DND-41 (cell line): Measurements from ENCODE around the gene AMPD3.

Experiments used
- ATAC-seq: fragments of 200-7000 bp; cut with Tn5 transposase; 3 replicates; pipeline ENCODE4 v1.9.1; 2021; ENCODE audit warnings: low read depth; ENCODE audit not compliant: insufficient read depth
- DNase-seq: peaks from one replicate; pipeline ENCODE4 v3.0.0-alpha.2; 2020
- H2AFZ ChIP-seq: 2 replicates; pipeline ENCODE4 v1.6.0; 2012; ENCODE audit warnings: low read depth, low read length
- H3K27ac ChIP-seq: 2 replicates; pipeline ENCODE4 v1.5.1; 2012; ENCODE audit warnings: low read length, inconsistent platforms
- H3K27me3 ChIP-seq: fragments of 200-600 bp; sonication (generic); 2 replicates; pipeline ENCODE4 v1.6.0; 2012; ENCODE audit warnings: low read length, mild to moderate bottlenecking, inconsistent platforms; ENCODE audit not compliant: insufficient read depth, poor library complexity
- H3K36me3 ChIP-seq: 2 replicates; pipeline ENCODE4 v1.5.1; 2012; ENCODE audit warnings: low read length, inconsistent platforms; ENCODE audit not compliant: insufficient read depth
- H3K4me1 ChIP-seq: 2 replicates; pipeline ENCODE4 v1.5.1; 2012; ENCODE audit warnings: mild to moderate bottlenecking, low read length; ENCODE audit not compliant: insufficient read depth
- H3K4me2 ChIP-seq: 2 replicates; pipeline ENCODE4 v1.6.0; 2012; ENCODE audit warnings: mild to moderate bottlenecking, moderate library complexity, low read length, inconsistent platforms; ENCODE audit not compliant: insufficient read depth
- H3K4me3 ChIP-seq, 2 experiments: fragments of 200-600 bp in 1 of 2; shearing (Covaris generic) in 1 of 2; 2 replicates each; pipeline ENCODE4 v1.5.1; 2012 to 2016; ENCODE audit warnings: inconsistent platforms in 2 of 2, low read length in 2 of 2, mild to moderate bottlenecking in 2 of 2, low read depth in 1 of 2, moderate library complexity in 1 of 2
- H3K79me2 ChIP-seq: 2 replicates; pipeline ENCODE4 v1.6.0; 2012; ENCODE audit warnings: low read length, inconsistent platforms; ENCODE audit not compliant: insufficient read depth
- H3K9ac ChIP-seq: 2 replicates; pipeline ENCODE4 v1.6.0; 2012; ENCODE audit warnings: low read depth, mild to moderate bottlenecking, inconsistent platforms, low read length, moderate library complexity
- H3K9me3 ChIP-seq: 2 replicates; pipeline ENCODE4 v1.5.1; 2012; ENCODE audit warnings: low read length, moderate library complexity, mild to moderate bottlenecking, inconsistent platforms; ENCODE audit not compliant: insufficient read depth, severe bottlenecking
- H4K20me1 ChIP-seq: 2 replicates; pipeline ENCODE4 v1.6.0; 2012; ENCODE audit warnings: low read length; ENCODE audit not compliant: insufficient read depth
- EZH2 ChIP-seq: IDR thresholded peaks from 3 replicates; pipeline ENCODE4 v1.6.1; 2012; ENCODE audit warnings: borderline replicate concordance, low read depth, mild to moderate bottlenecking, moderate library complexity, low read length, inconsistent platforms; ENCODE audit not compliant: severe bottlenecking
- TF ChIP-seq, protein P1 (sequence below): IDR thresholded peaks from 2 replicates; pipeline ENCODE4 v1.5.1; 2012; ENCODE audit warnings: borderline replicate concordance, low read length, moderate library complexity, mild to moderate bottlenecking; ENCODE audit not compliant: poor library complexity, severe bottlenecking; ENCODE audit errors: extremely low read depth

AMPD3 gene

DNA sequence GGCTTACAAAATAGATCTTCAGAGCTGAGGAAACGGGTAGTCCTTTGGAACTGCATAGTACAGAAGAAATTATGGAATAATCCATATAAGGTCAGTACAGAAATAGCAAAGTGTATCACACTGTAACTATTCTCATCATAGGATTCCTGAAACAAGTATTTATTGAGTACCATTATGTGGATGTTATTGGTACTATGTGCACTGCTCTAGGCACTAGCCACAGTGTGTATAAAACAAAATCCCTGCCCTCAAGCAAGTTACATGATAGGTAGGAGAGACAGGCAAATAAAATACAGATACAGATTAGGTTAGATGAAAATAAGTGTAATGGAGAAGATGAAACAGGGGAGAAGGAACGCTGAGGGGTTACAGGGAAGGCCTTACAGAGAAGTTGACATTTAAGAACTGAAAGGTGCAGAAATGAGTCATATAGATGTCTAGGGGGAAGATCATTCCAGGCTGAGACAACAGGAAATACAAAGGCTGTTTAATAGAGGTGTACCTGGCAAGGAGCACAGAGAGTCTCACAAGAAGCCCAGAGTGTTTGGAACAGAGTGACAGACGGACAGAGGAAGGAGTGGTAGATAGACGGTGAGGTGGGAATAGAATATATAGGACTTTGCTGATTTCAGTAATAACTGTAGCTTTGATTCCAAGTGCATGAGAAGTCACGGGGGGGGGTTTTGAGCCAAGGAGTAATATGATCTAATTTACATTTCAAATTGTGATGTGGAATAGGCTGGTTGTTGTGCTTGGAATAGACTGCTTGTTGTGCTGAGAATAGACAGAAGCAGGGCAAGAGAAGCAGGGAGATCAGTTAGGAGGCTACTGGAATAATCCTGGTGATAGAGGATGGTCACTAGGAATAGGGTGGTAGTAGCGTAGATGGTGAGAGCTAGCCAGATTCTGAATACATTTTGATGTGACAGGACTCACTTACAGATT, 72.2 kb downstream of the AMPD3 start:
- Histone ChIP-seq H3K4me2 (no peak overlapping the region), H3K27ac (no peak overlapping the region), H3K4me3 (no peak overlapping the region), H3K36me3 (peaks cover 70% of the 10 kb centered on the region), H3K4me1 (no peaks in the 10 kb centered on the region), H3K9me3 (no peaks in the 10 kb centered on the region), H3K9ac (no peak overlapping the region), H2AFZ (no peak overlapping the region), H3K27me3 (no peaks in the 10 kb centered on the region), H4K20me1 (no peaks in the 10 kb centered on the region), H3K79me2 (no peaks in the 10 kb centered on the region)
- no peak for TF ChIP-seq EZH2
- TF ChIP-seq, protein P1, sequence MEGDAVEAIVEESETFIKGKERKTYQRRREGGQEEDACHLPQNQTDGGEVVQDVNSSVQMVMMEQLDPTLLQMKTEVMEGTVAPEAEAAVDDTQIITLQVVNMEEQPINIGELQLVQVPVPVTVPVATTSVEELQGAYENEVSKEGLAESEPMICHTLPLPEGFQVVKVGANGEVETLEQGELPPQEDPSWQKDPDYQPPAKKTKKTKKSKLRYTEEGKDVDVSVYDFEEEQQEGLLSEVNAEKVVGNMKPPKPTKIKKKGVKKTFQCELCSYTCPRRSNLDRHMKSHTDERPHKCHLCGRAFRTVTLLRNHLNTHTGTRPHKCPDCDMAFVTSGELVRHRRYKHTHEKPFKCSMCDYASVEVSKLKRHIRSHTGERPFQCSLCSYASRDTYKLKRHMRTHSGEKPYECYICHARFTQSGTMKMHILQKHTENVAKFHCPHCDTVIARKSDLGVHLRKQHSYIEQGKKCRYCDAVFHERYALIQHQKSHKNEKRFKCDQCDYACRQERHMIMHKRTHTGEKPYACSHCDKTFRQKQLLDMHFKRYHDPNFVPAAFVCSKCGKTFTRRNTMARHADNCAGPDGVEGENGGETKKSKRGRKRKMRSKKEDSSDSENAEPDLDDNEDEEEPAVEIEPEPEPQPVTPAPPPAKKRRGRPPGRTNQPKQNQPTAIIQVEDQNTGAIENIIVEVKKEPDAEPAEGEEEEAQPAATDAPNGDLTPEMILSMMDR, result no peak
- ATAC-seq (no peak), DNase-seq (no peak)

DNA sequence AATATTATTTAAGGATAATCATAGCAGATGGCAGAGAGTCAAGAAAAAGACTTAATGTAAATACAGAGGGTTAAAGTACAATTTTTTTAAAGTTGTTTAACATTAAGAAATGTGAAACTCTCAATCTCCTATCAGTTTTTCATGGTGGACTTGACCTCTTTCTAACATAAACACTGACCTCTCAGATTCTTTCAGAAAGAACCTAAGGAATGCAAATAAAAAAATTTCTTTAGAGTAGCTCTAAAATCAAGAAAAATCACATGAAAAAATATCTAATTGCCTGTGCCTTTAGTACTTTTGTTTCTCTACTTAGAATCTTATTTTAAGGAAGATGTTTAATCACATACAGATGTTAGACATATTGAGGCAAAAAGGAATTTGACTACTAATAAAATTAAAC, 73.1 kb downstream of the AMPD3 start:
- no peaks in the 10 kb centered on the region for H4K20me1 ChIP-seq
- no peak overlapping the region for H3K4me2 ChIP-seq
- no peak overlapping the region for H2AFZ ChIP-seq
- no peaks in the 10 kb centered on the region for H3K9me3 ChIP-seq
- H3K4me3 ChIP-seq, result no peak overlapping the region
- TF ChIP-seq, protein P1, result no peak
- TF ChIP-seq EZH2, result no peak
- H3K4me1 ChIP-seq, result no peaks in the 10 kb centered on the region
- H3K27me3 ChIP-seq, result no peaks in the 10 kb centered on the region
- ATAC-seq, result no peak
- H3K36me3 ChIP-seq, result peaks cover 68% of the 10 kb centered on the region
- H3K27ac ChIP-seq, result no peak overlapping the region
- H3K9ac ChIP-seq, result no peak overlapping the region
- H3K79me2 ChIP-seq, result no peaks in the 10 kb centered on the region
- no peak for DNase-seq

DNA sequence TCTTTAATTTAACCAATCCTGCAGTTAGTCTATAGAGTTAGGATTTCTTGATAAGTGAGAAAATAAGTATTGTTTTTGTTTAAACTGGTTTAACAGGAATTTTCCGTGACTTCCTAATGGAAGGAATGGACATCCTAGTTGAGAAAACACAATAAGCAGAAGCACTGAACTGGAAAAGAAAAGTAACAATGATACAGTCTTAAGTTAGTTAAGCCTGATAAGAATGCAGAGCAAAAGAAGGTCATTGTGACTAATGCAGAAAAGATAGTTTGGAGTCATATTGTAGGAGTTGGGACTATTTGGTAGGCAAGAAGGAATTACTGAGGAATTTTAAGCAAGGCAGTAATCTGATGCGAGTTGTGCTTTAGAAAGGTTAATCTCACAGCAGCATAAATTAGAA, 74.2 kb downstream of the AMPD3 start:
- H3K27ac ChIP-seq, result no peak overlapping the region
- H3K36me3 ChIP-seq, result peaks cover 65% of the 10 kb centered on the region
- H2AFZ ChIP-seq, result no peak overlapping the region
- H3K9me3 ChIP-seq, result no peaks in the 10 kb centered on the region
- H4K20me1 ChIP-seq, result no peaks in the 10 kb centered on the region
- DNase-seq (no peak), ATAC-seq (no peak)
- no peaks in the 10 kb centered on the region for H3K79me2 ChIP-seq
- no peak overlapping the region for H3K4me2 ChIP-seq
- H3K4me1 ChIP-seq, result no peaks in the 10 kb centered on the region
- no peak overlapping the region for H3K9ac ChIP-seq
- no peak for TF ChIP-seq EZH2
- TF ChIP-seq, protein P1, result no peak
- H3K27me3 ChIP-seq, result no peaks in the 10 kb centered on the region
- H3K4me3 ChIP-seq, result no peak overlapping the region
